ENCODE measurements around the gene NYNRIN.

NYNRIN gene

GRCh38 chr14:24463017-24463883 is 64.4 kb downstream of the NYNRIN start:
- DNase-seq = no peak

GRCh38 chr14:24463884-24464785 is 65.3 kb downstream of the NYNRIN start:
- DNase-seq = no peak

- DNase-seq = no peak
Observed at GRCh38 chr14:24465368-24465767, 66.6 kb downstream of the NYNRIN start.

- no peak for DNase-seq
Observed at GRCh38 chr14:24465805-24466204, 67.0 kb downstream of the NYNRIN start.

Data from amniotic stem cell (primary cell).